Colonic mucosa (tissue), 4 donors: Measurements from ENCODE around the gene ACVR1B. TPM values are rescaled to one million over a fixed set of nuclear protein-coding genes. Genes with fewer than 3 reads are reported as not detected.

Experiments
- DNase-seq: peaks from one replicate; pipeline ENCODE4 v3.0.0-alpha.2; 2020
- H3K27ac ChIP-seq: fragments of 200-600 bp; one replicate; pipeline ENCODE4 v1.8.0; 2021
- H3K27me3 ChIP-seq: fragments of 200-600 bp; one replicate; pipeline ENCODE4 v1.8.0; 2021
- H3K36me3 ChIP-seq: fragments of 200-600 bp; one replicate; pipeline ENCODE4 v1.8.0; 2021
- H3K4me1 ChIP-seq: fragments of 200-600 bp; one replicate; pipeline ENCODE4 v1.8.0; 2021; ENCODE audit warnings: mild to moderate bottlenecking
- H3K4me3 ChIP-seq: fragments of 200-600 bp; one replicate; pipeline ENCODE4 v1.8.0; 2021
- H3K9ac ChIP-seq, 2 donors: one replicate each; pipeline ENCODE4 v1.7.0; 2013; ENCODE audit warnings: control low read depth in 2 of 2, low read depth in 2 of 2, low read length in 2 of 2
- H3K9me3 ChIP-seq: fragments of 200-600 bp; one replicate; pipeline ENCODE4 v1.8.0; 2021
- intact Hi-C: fragments of 100-400 bp; cut with DNase I; formaldehyde crosslinking; loops from one replicate; pipeline ENCODE4 v1.14.1; 2022
- total RNA-seq, 2 donors: library from RNA; stranded (reverse); fragmentation: NEBNext Ultra II Directional in 1 of 2; extraction: Animal tissue kit (Norgen Biotek cat#: 25700) in 1 of 2; gene quantifications; one replicate each; pipeline ENCODE4 v1.2.1, GENCODE V29; 2021
- TF ChIP-seq, protein P1 (sequence below): fragments of 200-600 bp; IDR thresholded peaks from one replicate; pipeline ENCODE4 v1.8.0; 2022; ENCODE audit warnings: antibody characterized with exemption, mild to moderate bottlenecking
- donor health status: healthy.
- donor health status: DM: no; HTN: no; CAD: no.
- donor health status: DM: no; HTN: no; CAD: no.

ACVR1B gene
- total RNA-seq, 2 donors from 2014 or later = 56.0 to 63.0 TPM

GRCh38 chr12:52011602-52012214, 60.2 kb downstream of the ACVR1B start:
- DNase-seq = no peak

DNA sequence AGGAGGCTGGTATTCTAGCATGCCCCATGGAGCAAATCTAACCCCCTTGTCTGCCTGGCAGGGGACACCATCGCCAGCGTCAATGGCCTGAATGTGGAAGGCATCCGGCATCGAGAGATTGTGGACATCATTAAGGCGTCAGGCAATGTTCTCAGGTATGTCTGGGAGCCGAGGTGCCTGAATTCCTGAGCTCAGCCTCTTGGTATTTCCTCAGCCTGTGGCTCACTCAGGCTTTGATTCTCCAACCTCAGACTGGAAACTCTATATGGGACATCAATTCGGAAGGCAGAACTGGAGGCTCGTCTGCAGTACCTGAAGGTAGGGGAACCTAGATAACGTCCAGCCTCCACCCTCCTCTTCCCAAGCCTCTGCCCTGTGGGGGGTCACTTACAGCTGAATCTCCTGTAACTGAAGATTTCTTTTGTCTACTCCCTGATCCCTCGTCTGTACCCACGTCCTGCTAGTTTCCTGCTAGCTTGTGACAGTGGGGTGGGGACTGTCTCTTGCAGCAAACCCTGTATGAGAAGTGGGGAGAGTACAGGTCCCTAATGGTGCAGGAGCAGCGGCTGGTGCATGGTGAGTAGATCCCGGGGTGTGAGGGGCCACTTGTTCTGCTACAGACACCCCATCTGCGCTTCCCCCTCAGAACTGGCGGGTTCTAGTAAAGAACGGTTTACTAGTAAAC, 62.3 kb downstream of the ACVR1B start:
- intact Hi-C loops = no loop called here
- Histone ChIP-seq H3K9ac (no peak overlapping the region), H3K27me3 (peaks cover 9% of the 10 kb centered on the region), H3K4me3 (no peak overlapping the region), H3K4me1 (no peaks in the 10 kb centered on the region), H3K27ac (no peak overlapping the region), H3K36me3 (no peaks in the 10 kb centered on the region), H3K9me3 (no peaks in the 10 kb centered on the region)
- TF ChIP-seq, protein P1, sequence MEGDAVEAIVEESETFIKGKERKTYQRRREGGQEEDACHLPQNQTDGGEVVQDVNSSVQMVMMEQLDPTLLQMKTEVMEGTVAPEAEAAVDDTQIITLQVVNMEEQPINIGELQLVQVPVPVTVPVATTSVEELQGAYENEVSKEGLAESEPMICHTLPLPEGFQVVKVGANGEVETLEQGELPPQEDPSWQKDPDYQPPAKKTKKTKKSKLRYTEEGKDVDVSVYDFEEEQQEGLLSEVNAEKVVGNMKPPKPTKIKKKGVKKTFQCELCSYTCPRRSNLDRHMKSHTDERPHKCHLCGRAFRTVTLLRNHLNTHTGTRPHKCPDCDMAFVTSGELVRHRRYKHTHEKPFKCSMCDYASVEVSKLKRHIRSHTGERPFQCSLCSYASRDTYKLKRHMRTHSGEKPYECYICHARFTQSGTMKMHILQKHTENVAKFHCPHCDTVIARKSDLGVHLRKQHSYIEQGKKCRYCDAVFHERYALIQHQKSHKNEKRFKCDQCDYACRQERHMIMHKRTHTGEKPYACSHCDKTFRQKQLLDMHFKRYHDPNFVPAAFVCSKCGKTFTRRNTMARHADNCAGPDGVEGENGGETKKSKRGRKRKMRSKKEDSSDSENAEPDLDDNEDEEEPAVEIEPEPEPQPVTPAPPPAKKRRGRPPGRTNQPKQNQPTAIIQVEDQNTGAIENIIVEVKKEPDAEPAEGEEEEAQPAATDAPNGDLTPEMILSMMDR = no peak
- no peak for DNase-seq

More at GRCh38 chr12:52011602-52012214, 60.2 kb downstream of the ACVR1B start:
- Histone ChIP-seq H3K9ac (no peak overlapping the region), H3K4me3 (no peak overlapping the region), H3K36me3 (no peaks in the 10 kb centered on the region), H3K27me3 (peaks cover 19% of the 10 kb centered on the region), H3K4me1 (no peaks in the 10 kb centered on the region), H3K9me3 (no peaks in the 10 kb centered on the region), H3K27ac (no peak overlapping the region)
- intact Hi-C loops = no loop called here
- TF ChIP-seq, protein P1 = no peak

GRCh38 chr12:52014567-52015530, 63.4 kb downstream of the ACVR1B start:
- TF ChIP-seq, protein P1 = no peak
- H3K4me3 ChIP-seq = no peak overlapping the region
- H3K4me1 ChIP-seq = no peaks in the 10 kb centered on the region
- H3K36me3 ChIP-seq = no peaks in the 10 kb centered on the region
- H3K9ac ChIP-seq = no peak overlapping the region
- intact Hi-C loops = no loop called here
- peaks cover 9% of the 10 kb centered on the region for H3K27me3 ChIP-seq
- no peak overlapping the region for H3K27ac ChIP-seq
- no peaks in the 10 kb centered on the region for H3K9me3 ChIP-seq
- DNase-seq = no peak

GRCh38 chr12:52015532-52016041, 64.1 kb downstream of the ACVR1B start:
- no peaks in the 10 kb centered on the region for H3K4me1 ChIP-seq
- no peaks in the 10 kb centered on the region for H3K9me3 ChIP-seq
- no peak overlapping the region for H3K9ac ChIP-seq
- TF ChIP-seq, protein P1 = no peak
- intact Hi-C loops = no loop called here
- H3K4me3 ChIP-seq = no peak overlapping the region
- H3K36me3 ChIP-seq = no peaks in the 10 kb centered on the region
- H3K27ac ChIP-seq = no peak overlapping the region
- peaks cover 9% of the 10 kb centered on the region for H3K27me3 ChIP-seq
- DNase-seq = no peak

DNA sequence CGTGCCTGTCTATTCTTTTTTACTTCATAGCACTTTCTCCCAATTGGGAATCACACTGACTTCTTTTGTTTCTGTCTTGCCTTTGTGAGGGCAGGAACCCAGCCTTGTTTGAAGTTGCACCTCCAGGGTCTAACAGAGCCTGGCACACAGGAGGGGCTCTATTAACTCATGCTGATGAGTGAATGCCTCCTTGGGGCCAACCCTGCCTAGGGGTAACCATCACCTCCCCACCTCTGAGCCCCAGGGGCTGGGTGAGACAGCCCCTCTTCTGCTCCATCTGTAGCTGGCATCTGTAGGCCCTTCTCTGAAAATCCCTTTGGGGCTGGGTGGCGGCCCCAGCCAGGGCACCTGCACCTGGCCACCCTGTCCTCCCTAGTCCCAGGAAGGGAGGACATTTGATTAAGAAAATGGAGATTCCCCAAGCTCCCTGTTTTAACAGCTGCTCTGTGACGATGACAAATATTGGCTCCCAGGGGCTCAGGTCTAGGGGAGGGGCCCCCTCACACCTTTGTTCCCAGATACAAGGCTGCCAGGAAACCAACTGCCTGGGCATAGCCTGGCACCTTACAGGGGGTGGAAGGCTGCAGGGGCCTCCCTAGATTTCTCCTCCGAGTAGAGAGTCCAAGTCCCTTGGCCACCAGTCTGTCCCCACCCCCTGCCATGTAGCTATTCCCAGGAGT, 67.1 kb downstream of the ACVR1B start:
- no peaks in the 10 kb centered on the region for H3K36me3 ChIP-seq
- peaks cover 9% of the 10 kb centered on the region for H3K27me3 ChIP-seq
- TF ChIP-seq, protein P1 = no peak
- H3K4me1 ChIP-seq = no peaks in the 10 kb centered on the region
- intact Hi-C loops = no loop called here
- no peak overlapping the region for H3K4me3 ChIP-seq
- DNase-seq = no peak
- H3K27ac ChIP-seq = no peak overlapping the region
- no peaks in the 10 kb centered on the region for H3K9me3 ChIP-seq
- no peak overlapping the region for H3K9ac ChIP-seq
